ENCODE results near the gene C4orf51.

C4orf51 gene

GRCh38 chr4:145757188-145757587 is 77.2 kb downstream of the C4orf51 start:
- DNase-seq (ENCODE audit: low read depth): no peak

GRCh38 chr4:145760176-145760575 is 80.2 kb downstream of the C4orf51 start:
- no peak for DNase-seq (ENCODE audit: low read depth)

DNA sequence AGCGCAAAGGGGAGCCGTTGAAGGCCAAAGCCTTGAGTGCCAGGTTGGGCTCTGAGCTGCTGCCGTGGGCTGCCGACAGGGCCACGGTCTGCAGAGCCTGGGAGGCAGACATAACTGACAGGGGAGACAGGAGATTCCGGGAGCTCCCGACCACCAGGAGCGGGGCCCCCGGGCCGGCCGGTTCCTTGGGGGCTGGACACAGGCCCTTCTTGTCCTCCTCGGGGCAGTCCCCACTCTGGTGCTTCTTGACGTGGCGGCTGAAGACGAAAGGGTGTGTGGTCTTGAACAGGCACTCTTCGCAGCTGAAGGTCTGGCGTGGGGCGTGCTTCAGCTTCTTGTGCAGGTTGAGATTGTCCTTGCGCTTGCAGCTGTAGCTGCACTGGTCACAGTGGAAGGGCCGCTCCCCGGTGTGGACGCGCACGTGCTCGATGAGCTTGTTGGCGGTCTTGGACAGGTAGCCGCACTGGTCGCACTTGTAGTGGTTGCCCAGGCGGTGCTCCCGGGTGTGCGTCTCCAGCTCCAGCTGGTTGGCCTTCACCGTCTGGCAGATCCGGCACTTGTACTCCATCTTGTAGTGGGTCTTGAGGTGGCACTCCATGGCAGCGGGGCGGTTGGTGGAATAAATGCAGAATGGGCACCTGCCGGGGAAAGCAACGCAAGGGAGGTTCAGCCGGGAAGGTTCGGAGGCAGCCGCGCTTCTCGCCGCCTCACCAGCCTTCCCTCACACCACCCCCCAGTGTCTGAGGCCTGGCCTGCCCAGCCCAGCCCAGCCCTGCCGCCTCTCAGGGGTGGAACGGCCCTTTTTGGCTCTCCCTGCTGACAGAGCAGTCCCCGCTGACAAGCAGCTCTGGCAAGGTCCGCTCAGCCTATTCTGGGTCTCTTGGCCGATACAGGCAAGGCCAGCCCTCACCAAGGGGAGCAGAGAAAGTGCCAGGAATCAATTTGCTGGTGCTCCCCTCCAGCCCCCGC is 81.3 kb downstream of the C4orf51 start:
- no peak for DNase-seq (ENCODE audit: low read depth)

DNA sequence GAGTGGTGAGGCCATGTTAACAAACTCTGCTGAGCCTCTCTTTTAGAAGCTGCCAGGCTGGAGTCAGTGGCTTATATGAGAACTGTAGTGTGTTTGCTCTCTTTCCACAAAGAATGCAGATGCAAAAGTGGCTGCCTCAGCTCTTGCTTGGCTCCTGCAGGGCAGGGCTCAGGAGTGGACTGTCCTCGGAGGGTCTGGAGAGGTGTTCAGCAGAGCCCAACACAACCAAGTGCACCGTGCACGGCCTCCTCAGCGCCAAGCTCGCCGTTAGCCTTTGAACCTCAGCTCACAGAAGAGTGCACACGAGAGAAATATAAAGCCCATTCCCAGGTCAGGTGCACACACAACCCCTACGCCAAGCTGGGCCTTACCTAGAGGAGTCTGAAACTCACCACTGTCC is 82.8 kb downstream of the C4orf51 start:
- no peak for DNase-seq (ENCODE audit: low read depth)

GRCh38 chr4:145763399-145763798 is 83.5 kb downstream of the C4orf51 start:
- DNase-seq (ENCODE audit: low read depth): no peak

- DNase-seq (ENCODE audit: low read depth): no peak
Measured at GRCh38 chr4:145766273-145766672, 86.3 kb downstream of the C4orf51 start.

DNA sequence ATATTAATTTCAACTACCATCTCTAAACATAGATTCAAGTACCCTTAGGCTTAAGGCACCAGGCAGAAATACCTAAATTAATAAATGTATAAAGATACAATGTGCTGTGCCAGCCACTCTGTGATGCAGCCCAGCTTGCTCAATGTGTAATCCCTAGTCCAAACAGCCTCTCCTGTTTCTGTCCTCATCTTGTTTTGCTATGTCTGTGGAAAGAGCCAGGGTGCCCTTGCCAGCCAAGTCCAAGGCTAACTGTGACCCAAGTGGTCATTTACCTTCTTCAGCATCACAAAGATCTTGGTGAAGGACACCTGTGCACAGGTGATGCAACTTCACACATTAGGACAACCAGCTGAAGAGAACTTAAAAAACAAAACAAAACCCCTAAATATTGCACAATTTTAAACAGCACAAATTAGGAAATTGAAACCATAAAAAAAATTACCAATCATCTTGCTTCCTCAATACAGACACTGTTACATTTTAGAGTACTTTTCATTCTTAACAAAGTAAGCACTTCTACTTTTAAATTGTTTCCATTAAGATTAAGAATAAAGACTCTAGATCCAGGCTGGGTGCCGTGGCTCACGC is 89.6 kb downstream of the C4orf51 start:
- no peak for DNase-seq (ENCODE audit: low read depth)

DNA sequence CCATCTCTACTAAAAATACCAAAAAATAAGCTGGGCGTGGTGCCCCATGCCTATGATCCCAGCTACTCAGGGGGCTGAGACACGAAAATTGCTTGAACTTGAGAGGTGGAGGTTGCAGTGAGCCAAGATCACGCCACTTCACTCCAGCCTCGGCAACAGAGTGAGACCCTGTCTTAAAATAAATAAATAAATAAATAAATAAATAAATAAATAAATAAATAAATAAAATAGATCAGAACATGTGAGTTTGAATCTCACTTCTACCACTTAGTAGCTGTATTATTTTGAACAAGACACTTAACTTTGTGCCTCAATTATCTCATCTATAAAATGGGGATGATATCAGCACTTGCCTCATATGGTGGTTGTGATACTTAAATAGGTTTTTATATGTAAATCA is 90.2 kb downstream of the C4orf51 start:
- no peak for DNase-seq (ENCODE audit: low read depth)

- no peak for DNase-seq (ENCODE audit: low read depth)
Measured at GRCh38 chr4:145772347-145772746, 92.4 kb downstream of the C4orf51 start.

- DNase-seq (ENCODE audit: low read depth): no peak
Measured at GRCh38 chr4:145773581-145774234, 93.8 kb downstream of the C4orf51 start.

DNA sequence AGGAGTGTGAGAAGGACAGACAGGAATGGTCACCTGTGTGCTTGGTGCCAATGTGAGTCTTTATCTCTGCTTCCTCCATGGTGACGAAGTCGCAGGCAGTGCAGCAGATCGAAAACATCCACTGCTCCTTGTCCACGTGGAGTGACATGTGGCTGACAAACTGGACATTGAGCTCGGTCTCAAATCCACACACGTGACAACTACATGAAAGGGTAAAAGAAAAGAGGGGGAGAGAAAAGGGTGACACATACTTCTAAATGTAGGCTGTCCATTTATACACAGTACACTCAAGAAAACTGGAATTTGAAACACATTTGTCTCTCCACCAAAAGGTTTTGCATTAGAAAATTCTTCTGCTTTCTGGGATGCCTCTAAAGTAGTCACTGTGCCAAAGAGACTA is 94.5 kb downstream of the C4orf51 start:
- DNase-seq (ENCODE audit: low read depth): no peak

GRCh38 chr4:145775406-145775805 is 95.5 kb downstream of the C4orf51 start:
- DNase-seq (ENCODE audit: low read depth): no peak

DNA sequence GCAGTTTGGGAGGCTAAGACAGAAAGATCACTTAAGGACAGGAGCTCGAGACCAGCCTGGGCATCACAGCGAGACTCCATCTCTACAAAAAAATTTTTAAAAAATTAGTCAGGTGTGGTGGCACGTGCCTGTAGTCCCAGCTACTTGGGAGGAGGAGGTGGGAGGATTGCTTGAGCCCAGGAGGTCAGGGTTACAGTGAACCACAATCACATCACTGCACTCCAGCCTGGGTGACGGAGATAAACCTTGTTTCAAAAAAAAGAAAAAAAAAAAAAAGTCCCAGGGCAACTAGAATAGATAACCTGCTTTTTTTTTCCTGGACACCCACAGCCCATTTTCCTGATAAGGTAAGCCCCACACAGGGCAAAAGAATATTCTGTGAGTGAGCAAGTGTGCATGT is 96.3 kb downstream of the C4orf51 start:
- no peak for DNase-seq (ENCODE audit: low read depth)

DNA sequence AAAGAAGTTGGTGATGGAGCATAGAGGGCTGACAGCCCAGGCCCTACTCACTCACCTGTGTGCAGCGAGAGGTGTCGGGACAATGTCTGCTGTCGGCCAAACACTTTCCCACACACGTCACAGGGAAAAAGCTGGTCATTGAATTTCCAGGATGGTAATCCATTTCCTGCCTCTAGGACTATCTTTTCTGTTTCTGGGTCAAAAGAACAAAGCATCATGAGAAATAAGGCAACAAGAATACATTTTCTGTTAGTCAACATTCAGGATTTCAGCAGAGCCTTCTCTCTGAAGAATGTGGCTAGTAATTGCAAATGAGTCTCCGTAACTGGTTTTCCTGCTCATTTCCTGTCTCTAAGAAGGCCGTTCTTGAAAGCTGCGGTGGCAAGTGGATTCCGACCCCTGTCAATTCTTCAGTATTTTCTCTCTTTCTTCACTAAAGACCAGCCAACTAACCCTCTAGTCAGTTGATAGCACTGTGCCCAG is 99.4 kb downstream of the C4orf51 start:
- DNase-seq (ENCODE audit: low read depth): no peak

DNA sequence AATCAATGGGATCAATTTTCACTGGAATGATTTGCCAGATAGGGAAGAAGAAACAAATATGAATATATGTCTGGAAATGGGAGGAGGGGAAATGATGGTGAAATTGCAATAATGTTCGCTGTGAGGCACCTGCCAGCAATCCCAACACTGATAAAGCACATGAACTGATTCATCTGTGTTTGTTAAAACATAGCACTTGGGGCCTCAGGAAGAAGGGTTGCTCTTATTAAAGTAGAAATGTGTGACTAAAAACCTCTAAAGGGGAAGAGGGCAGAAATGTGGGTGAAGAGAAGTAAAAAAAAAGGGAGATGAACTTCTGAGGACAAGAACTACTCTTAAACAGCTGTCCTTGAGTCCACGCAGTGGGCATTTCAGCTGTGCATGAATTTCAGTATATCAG is 101.4 kb downstream of the C4orf51 start:
- DNase-seq (ENCODE audit: low read depth): no peak

All from activated T-cell treated with anti-CD3 and anti-CD28 coated beads for 48 hours (primary cell).